ENCODE results near the gene IQCN.

IQCN gene
- long read RNA-seq, result 0 reads

GRCh38 chr19:18274219-18274780, at the start of gene IQCN:
TSS of gene IQCN (minus strand) at chr19:18274452. CDS start at chr19:18269478, 4,974 bp downstream.
- Histone ChIP-seq H3K27ac (replicated peaks) (peak within 1 kb of the TSS; percentile 43), H3K27me3 (ENCODE audit: insufficient read depth, poor library complexity, severe bottlenecking) (no peaks in the 10 kb centered on the region), H3K4me3 (replicated peaks; ENCODE audit: insufficient read depth, low read length) (no peak within 1 kb of the TSS)
- TF ChIP-seq, protein P1, sequence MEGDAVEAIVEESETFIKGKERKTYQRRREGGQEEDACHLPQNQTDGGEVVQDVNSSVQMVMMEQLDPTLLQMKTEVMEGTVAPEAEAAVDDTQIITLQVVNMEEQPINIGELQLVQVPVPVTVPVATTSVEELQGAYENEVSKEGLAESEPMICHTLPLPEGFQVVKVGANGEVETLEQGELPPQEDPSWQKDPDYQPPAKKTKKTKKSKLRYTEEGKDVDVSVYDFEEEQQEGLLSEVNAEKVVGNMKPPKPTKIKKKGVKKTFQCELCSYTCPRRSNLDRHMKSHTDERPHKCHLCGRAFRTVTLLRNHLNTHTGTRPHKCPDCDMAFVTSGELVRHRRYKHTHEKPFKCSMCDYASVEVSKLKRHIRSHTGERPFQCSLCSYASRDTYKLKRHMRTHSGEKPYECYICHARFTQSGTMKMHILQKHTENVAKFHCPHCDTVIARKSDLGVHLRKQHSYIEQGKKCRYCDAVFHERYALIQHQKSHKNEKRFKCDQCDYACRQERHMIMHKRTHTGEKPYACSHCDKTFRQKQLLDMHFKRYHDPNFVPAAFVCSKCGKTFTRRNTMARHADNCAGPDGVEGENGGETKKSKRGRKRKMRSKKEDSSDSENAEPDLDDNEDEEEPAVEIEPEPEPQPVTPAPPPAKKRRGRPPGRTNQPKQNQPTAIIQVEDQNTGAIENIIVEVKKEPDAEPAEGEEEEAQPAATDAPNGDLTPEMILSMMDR (IDR thresholded peaks at IDR 0.05; ENCODE audit: insufficient read depth, low read length), result no peak
- TF ChIP-seq REST (IDR thresholded peaks at IDR 0.05; ENCODE audit: insufficient replicate concordance, low read depth), result no peak
- TF ChIP-seq GABPA (IDR thresholded peaks at IDR 0.05; ENCODE audit: low read depth), result no peak
- no peak for TF ChIP-seq SPI1 (IDR thresholded peaks at IDR 0.05; ENCODE audit: borderline replicate concordance, low read depth)
- TF ChIP-seq POLR2AphosphoS5 (IDR thresholded peaks at IDR 0.05; ENCODE audit: low read depth), result no peak
- peak; percentile 12 to 47 for DNase-seq (ENCODE audit: low read depth in 1 of 2, low spot score in 1 of 2)

- Histone ChIP-seq H3K27me3 (ENCODE audit: insufficient read depth, poor library complexity, severe bottlenecking) (no peaks in the 10 kb centered on the region), H3K4me3 (replicated peaks; ENCODE audit: insufficient read depth, low read length) (peak within 1 kb of the TSS; percentile 81), H3K27ac (replicated peaks) (peak within 1 kb of the TSS; percentile 92)
- peak; percentile 98 to 99 for DNase-seq (ENCODE audit: low read depth in 1 of 2, low spot score in 1 of 2)
- TF ChIP-seq POLR2AphosphoS5 (IDR thresholded peaks at IDR 0.05; ENCODE audit: low read depth), result peak; percentile 55
- peak; percentile 65; the same call in 1 of the 2 replicates for TF ChIP-seq GABPA (IDR thresholded peaks at IDR 0.05; ENCODE audit: low read depth)
- peak; percentile 37; the same call in 1 of the 2 replicates for TF ChIP-seq SPI1 (IDR thresholded peaks at IDR 0.05; ENCODE audit: borderline replicate concordance, low read depth)
- TF ChIP-seq, protein P1 (IDR thresholded peaks at IDR 0.05; ENCODE audit: insufficient read depth, low read length), result no peak
- TF ChIP-seq REST (IDR thresholded peaks at IDR 0.05; ENCODE audit: insufficient replicate concordance, low read depth), result peak; percentile 48
Observed at GRCh38 chr19:18322759-18323460, 48.7 kb upstream of the IQCN start, which contains the start of gene LSM4. TSS of gene LSM4 (minus strand) at chr19:18323076. CDS start at chr19:18323020, 56 bp downstream.

DNA sequence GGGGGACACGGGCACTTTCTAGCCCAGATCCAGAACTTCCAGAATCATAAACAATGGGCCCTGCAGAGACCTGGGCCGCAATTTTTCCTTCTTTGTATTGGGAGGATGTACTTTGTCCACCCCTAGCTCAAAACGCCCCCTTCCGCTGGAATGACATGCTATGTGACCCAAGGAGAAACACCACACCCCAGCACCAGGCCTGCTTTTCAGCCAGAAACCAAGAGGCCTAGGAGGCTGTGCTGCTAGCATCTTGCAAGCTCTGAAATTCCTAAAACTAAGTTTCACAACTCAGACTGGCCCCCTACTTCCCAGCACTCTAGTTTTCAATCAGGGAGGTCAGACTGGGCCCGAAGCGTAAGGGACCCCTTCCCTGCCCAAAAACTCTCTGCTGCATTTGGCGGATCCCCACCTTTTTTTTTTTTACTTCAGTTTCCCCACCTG, 48.1 kb upstream of the IQCN start:
- TF ChIP-seq, protein P1 (IDR thresholded peaks at IDR 0.05; ENCODE audit: insufficient read depth, low read length), result peak; percentile 14
- no peak for TF ChIP-seq REST (IDR thresholded peaks at IDR 0.05; ENCODE audit: insufficient replicate concordance, low read depth)
- DNase-seq (ENCODE audit: low read depth in 1 of 2, low spot score in 1 of 2), result peak; percentile 57 to 76
- H3K27ac ChIP-seq (replicated peaks), result peak overlapping the region; percentile 92

More for the DNA sequence above, 48.1 kb upstream of the IQCN start:
- Histone ChIP-seq H3K27me3 (ENCODE audit: insufficient read depth, poor library complexity, severe bottlenecking) (no peaks in the 10 kb centered on the region), H3K4me3 (replicated peaks; ENCODE audit: insufficient read depth, low read length) (peak overlapping the region; percentile 81)
